Right ventricle myocardium inferior (tissue), 1 donor: ENCODE measurements around the gene CADPS. TPM values are rescaled to one million over a fixed set of nuclear protein-coding genes. Genes with fewer than 3 reads are reported as not detected.
A peak's percentile ranks its signal among the peaks of the same experiment; 100 is the strongest.

Experiments
- ATAC-seq: fragments of 200-7000 bp; cut with Tn5 transposase; one replicate; pipeline ENCODE4 v1.9.1; 2020; ENCODE audit warnings: mild to moderate bottlenecking, moderate library complexity
- DNase-seq: peaks from one replicate; pipeline ENCODE4 v3.0.0; 2021; ENCODE audit errors: missing footprints
- intact Hi-C: fragments of 100-400 bp; cut with DNase I; formaldehyde crosslinking; loops from one replicate; pipeline ENCODE4 v1.11.0; 2022
- total RNA-seq: library from RNA; stranded (reverse); fragmentation: NEBNext Ultra II Directional; extraction: Animal tissue kit (Norgen Biotek cat#: 25700); gene quantifications from one replicate; pipeline ENCODE4 v1.2.1, GENCODE V29; 2021
- donor health status: DM: no; HTN: yes; CAD: no; lungs with severe emphysema.

Gene CADPS
- total RNA-seq, 1 donor from 2014 or later: 10.4 TPM

GRCh38 chr3:62876064-62876463 is 848 bp upstream of the CADPS start:
- ATAC-seq (peak; percentile 32), DNase-seq (no peak)
- intact Hi-C loops: no loop called here

- no peak for ATAC-seq
- DNase-seq: no peak
- intact Hi-C loops: no loop called here
Measured at GRCh38 chr3:62875558-62876002, 364 bp upstream of the CADPS start.

GRCh38 chr3:62873761-62874710 is 1.2 kb downstream of the CADPS start:
- DNase-seq (peak; percentile 68), ATAC-seq (peak; percentile 86)
- intact Hi-C loops: no loop called here

GRCh38 chr3:62873451-62873760 is 1.8 kb downstream of the CADPS start:
- DNase-seq (no peak), ATAC-seq (no peak)
- intact Hi-C loops: no loop called here

GRCh38 chr3:62872318-62872717 is 2.9 kb downstream of the CADPS start:
- intact Hi-C loops: no loop called here
- no peak for ATAC-seq
- DNase-seq: no peak

- intact Hi-C loops: no loop called here
Measured at GRCh38 chr3:62870321-62870720, 4.9 kb downstream of the CADPS start.

GRCh38 chr3:62863648-62864047 is 11.6 kb downstream of the CADPS start:
- DNase-seq (no peak), ATAC-seq (no peak)
- intact Hi-C loops: no loop called here

More at GRCh38 chr3:62870321-62870720, 4.9 kb downstream of the CADPS start:
- ATAC-seq (no peak), DNase-seq (no peak)

GRCh38 chr3:62859203-62859791 is 15.9 kb downstream of the CADPS start:
- ATAC-seq (no peak), DNase-seq (no peak)
- intact Hi-C loops: no loop called here

GRCh38 chr3:62845996-62846395 is 29.2 kb downstream of the CADPS start:
- no peak for ATAC-seq
- no peak for DNase-seq
- intact Hi-C loops: no loop called here

- intact Hi-C loops: no loop called here
- no peak for DNase-seq
- ATAC-seq: no peak
Measured at GRCh38 chr3:62843508-62843907, 31.7 kb downstream of the CADPS start.

- ATAC-seq (no peak), DNase-seq (no peak)
- intact Hi-C loops: loop anchor here (10.0 kb wide), 2 partner anchors 85 to 355 kb away; no protein-coding TSS in a partner anchor
Measured at GRCh38 chr3:62839748-62840147, 35.5 kb downstream of the CADPS start.

- ATAC-seq (no peak), DNase-seq (no peak)
- intact Hi-C loops: loop anchor here (10.0 kb wide), 2 partner anchors 88 to 358 kb away; no protein-coding TSS in a partner anchor
Measured at GRCh38 chr3:62837145-62837787, 38.0 kb downstream of the CADPS start.

GRCh38 chr3:62835554-62836236 is 39.5 kb downstream of the CADPS start:
- intact Hi-C loops: loop anchor here (10.0 kb wide), 2 partner anchors 89 to 359 kb away; no protein-coding TSS in a partner anchor
- DNase-seq (no peak), ATAC-seq (no peak)

- DNase-seq: no peak
- no peak for ATAC-seq
- intact Hi-C loops: loop anchor here (10.0 kb wide), 2 partner anchors 91 to 361 kb away; no protein-coding TSS in a partner anchor
Measured at GRCh38 chr3:62833538-62833937, 41.7 kb downstream of the CADPS start.

- no peak for DNase-seq
- ATAC-seq: no peak
- intact Hi-C loops: loop anchor here (10.0 kb wide), 2 partner anchors 92 to 362 kb away; no protein-coding TSS in a partner anchor
Measured at GRCh38 chr3:62832553-62832952, 42.7 kb downstream of the CADPS start.

- intact Hi-C loops: loop anchor here (10.0 kb wide), 2 partner anchors 94 to 364 kb away; no protein-coding TSS in a partner anchor
Measured at GRCh38 chr3:62830727-62831322, 44.4 kb downstream of the CADPS start.

GRCh38 chr3:62827550-62827949 is 47.7 kb downstream of the CADPS start:
- intact Hi-C loops: no loop called here
- no peak for ATAC-seq
- DNase-seq: no peak

More at GRCh38 chr3:62830727-62831322, 44.4 kb downstream of the CADPS start:
- DNase-seq (no peak), ATAC-seq (no peak)

GRCh38 chr3:62824965-62825592 is 50.1 kb downstream of the CADPS start:
- intact Hi-C loops: no loop called here
- no peak for ATAC-seq
- DNase-seq: no peak
